Colonic mucosa (tissue), 4 donors: ENCODE results near the gene SLC27A4. TPM values are rescaled to one million over a fixed set of nuclear protein-coding genes. Genes with fewer than 3 reads are reported as not detected.

Experiments used
- DNase-seq: peaks from one replicate; pipeline ENCODE4 v3.0.0-alpha.2; 2020
- H3K27ac ChIP-seq: fragments of 200-600 bp; one replicate; pipeline ENCODE4 v1.8.0; 2021
- H3K27me3 ChIP-seq: fragments of 200-600 bp; one replicate; pipeline ENCODE4 v1.8.0; 2021
- H3K36me3 ChIP-seq: fragments of 200-600 bp; one replicate; pipeline ENCODE4 v1.8.0; 2021
- H3K4me1 ChIP-seq: fragments of 200-600 bp; one replicate; pipeline ENCODE4 v1.8.0; 2021; ENCODE audit warnings: mild to moderate bottlenecking
- H3K4me3 ChIP-seq: fragments of 200-600 bp; one replicate; pipeline ENCODE4 v1.8.0; 2021
- H3K9ac ChIP-seq, 2 donors: one replicate each; pipeline ENCODE4 v1.7.0; 2013; ENCODE audit warnings: control low read depth in 2 of 2, low read depth in 2 of 2, low read length in 2 of 2
- H3K9me3 ChIP-seq: fragments of 200-600 bp; one replicate; pipeline ENCODE4 v1.8.0; 2021
- intact Hi-C: fragments of 100-400 bp; cut with DNase I; formaldehyde crosslinking; loops from one replicate; pipeline ENCODE4 v1.14.1; 2022
- total RNA-seq, 2 donors: library from RNA; stranded (reverse); fragmentation: NEBNext Ultra II Directional in 1 of 2; extraction: Animal tissue kit (Norgen Biotek cat#: 25700) in 1 of 2; gene quantifications; one replicate each; pipeline ENCODE4 v1.2.1, GENCODE V29; 2021
- TF ChIP-seq, protein P1 (sequence below): fragments of 200-600 bp; IDR thresholded peaks from one replicate; pipeline ENCODE4 v1.8.0; 2022; ENCODE audit warnings: antibody characterized with exemption, mild to moderate bottlenecking
- donor health status: healthy.
- donor health status: DM: no; HTN: no; CAD: no.
- donor health status: DM: no; HTN: no; CAD: no.

The SLC27A4 gene
- total RNA-seq, 2 donors from 2014 or later: 26.8 to 68.3 TPM

DNA sequence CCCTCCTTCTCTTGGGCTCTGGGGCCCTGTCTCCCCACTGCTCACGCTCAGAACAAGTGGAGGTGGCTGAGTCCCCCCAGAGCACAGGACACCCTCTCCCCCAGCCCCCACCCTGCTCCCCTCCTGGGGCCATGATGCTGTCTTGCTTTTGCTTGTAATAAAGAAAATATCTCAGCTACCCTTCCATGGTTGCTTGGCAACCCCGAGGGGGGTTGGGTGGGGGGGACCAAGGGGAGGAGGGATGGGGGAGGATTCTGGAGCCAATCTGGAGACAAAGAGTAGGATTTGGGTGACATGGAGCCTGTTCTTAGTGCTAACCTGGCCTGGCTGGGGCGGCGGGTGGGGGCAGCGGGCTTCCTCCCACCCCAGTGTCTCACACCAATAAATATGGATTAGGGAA is 64.2 kb downstream of the SLC27A4 start:
- Histone ChIP-seq H3K4me1 (no peaks in the 10 kb centered on the region), H3K4me3 (no peak overlapping the region), H3K9ac (no peak overlapping the region), H3K27ac (no peak overlapping the region), H3K27me3 (no peaks in the 10 kb centered on the region), H3K36me3 (no peaks in the 10 kb centered on the region), H3K9me3 (no peaks in the 10 kb centered on the region)
- TF ChIP-seq, protein P1, sequence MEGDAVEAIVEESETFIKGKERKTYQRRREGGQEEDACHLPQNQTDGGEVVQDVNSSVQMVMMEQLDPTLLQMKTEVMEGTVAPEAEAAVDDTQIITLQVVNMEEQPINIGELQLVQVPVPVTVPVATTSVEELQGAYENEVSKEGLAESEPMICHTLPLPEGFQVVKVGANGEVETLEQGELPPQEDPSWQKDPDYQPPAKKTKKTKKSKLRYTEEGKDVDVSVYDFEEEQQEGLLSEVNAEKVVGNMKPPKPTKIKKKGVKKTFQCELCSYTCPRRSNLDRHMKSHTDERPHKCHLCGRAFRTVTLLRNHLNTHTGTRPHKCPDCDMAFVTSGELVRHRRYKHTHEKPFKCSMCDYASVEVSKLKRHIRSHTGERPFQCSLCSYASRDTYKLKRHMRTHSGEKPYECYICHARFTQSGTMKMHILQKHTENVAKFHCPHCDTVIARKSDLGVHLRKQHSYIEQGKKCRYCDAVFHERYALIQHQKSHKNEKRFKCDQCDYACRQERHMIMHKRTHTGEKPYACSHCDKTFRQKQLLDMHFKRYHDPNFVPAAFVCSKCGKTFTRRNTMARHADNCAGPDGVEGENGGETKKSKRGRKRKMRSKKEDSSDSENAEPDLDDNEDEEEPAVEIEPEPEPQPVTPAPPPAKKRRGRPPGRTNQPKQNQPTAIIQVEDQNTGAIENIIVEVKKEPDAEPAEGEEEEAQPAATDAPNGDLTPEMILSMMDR: no peak
- no peak for DNase-seq
- intact Hi-C loops: no loop called here

- no peaks in the 10 kb centered on the region for H3K4me1 ChIP-seq
- H3K36me3 ChIP-seq: no peaks in the 10 kb centered on the region
- no peaks in the 10 kb centered on the region for H3K27me3 ChIP-seq
- TF ChIP-seq, protein P1: no peak
- H3K27ac ChIP-seq: no peak overlapping the region
- DNase-seq: no peak
- no peaks in the 10 kb centered on the region for H3K9me3 ChIP-seq
- H3K4me3 ChIP-seq: no peak overlapping the region
- intact Hi-C loops: no loop called here
- no peak overlapping the region for H3K9ac ChIP-seq
Measured at GRCh38 chr9:128405077-128405779, 64.9 kb downstream of the SLC27A4 start.

- no peaks in the 10 kb centered on the region for H3K27me3 ChIP-seq
- H3K27ac ChIP-seq: no peak overlapping the region
- intact Hi-C loops: no loop called here
- no peaks in the 10 kb centered on the region for H3K4me1 ChIP-seq
- TF ChIP-seq, protein P1: no peak
- H3K9ac ChIP-seq: no peak overlapping the region
- no peak for DNase-seq
- no peaks in the 10 kb centered on the region for H3K36me3 ChIP-seq
- no peaks in the 10 kb centered on the region for H3K9me3 ChIP-seq
- no peak overlapping the region for H3K4me3 ChIP-seq
Measured at GRCh38 chr9:128405780-128406171, 65.4 kb downstream of the SLC27A4 start.

DNA sequence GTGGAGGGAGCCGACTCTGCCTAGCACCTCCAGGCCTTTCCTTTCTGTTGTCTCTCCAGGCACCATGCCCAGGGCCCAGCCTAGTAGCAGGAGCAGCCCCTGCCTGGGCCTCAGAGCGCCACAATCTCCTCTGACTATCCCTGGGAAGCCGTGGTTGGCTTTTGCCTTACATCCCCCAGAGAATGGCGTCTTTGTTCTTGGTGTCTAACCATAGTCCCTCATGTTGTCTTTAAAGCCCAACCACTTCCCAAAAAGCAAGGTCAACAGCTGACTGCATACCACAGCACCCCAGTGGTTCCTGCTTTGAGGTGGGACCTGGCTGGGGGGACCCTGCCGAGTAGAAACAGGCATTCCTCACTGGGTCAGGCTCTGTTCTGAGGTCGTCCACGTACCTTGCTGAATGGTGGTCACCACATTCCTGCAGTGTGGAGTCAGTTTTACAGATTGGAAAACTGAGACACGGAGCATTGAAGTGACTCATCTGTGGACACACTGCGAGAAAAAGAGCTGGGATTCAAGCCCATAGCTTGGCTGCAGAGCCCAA is 66.6 kb downstream of the SLC27A4 start:
- Histone ChIP-seq H3K27me3 (no peaks in the 10 kb centered on the region), H3K9me3 (no peaks in the 10 kb centered on the region), H3K36me3 (no peaks in the 10 kb centered on the region), H3K27ac (no peak overlapping the region), H3K4me1 (no peaks in the 10 kb centered on the region), H3K9ac (no peak overlapping the region), H3K4me3 (no peak overlapping the region)
- TF ChIP-seq, protein P1: no peak
- intact Hi-C loops: no loop called here
- no peak for DNase-seq

DNA sequence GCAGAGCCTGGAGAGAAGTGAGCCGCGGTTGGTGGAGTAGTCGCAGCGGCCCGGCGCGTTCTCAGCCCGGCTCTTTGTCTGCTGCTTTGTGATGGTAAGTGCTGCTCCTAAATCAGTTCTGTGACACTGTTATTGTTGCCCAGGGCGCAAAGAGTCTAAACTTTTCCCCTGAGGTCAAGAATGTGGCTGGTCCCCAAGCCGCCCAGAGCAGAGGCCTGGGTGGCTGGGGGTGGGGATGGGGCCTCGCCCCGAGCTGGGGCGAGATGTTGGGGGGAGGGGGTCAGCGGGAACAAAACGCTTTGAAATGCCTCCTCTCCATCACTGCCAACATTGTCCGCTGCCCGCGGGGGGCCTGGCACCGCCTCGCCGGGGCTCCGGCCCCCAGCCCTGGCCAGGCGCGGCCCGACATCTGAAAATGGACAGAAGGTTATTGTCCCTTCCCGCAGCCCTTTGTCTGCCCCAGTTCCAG is 68.7 kb downstream of the SLC27A4 start:
- no peak for DNase-seq
- Histone ChIP-seq H3K27me3 (no peaks in the 10 kb centered on the region), H3K9ac (no peak overlapping the region), H3K4me1 (no peaks in the 10 kb centered on the region), H3K4me3 (no peak overlapping the region), H3K36me3 (no peaks in the 10 kb centered on the region), H3K9me3 (no peaks in the 10 kb centered on the region), H3K27ac (no peak overlapping the region)
- intact Hi-C loops: no loop called here
- TF ChIP-seq, protein P1: no peak
